HFF-Myc (cell line): ENCODE results near the gene PPP2R2D.

Source experiments
- DNase-seq: peaks from one replicate; pipeline ENCODE4 v3.0.0-alpha.2; 2011; ENCODE audit warnings: low read depth; ENCODE audit errors: extremely low read depth
- H3K4me3 ChIP-seq: replicated peaks from 2 replicates; pipeline ENCODE4 v1.5.1; 2011; ENCODE audit warnings: low read depth, mild to moderate bottlenecking, control low read depth, low read length
- TF ChIP-seq, protein P1 (sequence below): IDR thresholded peaks from 2 replicates; pipeline ENCODE4 v1.5.1; 2012; ENCODE audit warnings: mild to moderate bottlenecking, low read depth, low read length, control low read depth; ENCODE audit errors: missing control alignments

Gene PPP2R2D

DNA sequence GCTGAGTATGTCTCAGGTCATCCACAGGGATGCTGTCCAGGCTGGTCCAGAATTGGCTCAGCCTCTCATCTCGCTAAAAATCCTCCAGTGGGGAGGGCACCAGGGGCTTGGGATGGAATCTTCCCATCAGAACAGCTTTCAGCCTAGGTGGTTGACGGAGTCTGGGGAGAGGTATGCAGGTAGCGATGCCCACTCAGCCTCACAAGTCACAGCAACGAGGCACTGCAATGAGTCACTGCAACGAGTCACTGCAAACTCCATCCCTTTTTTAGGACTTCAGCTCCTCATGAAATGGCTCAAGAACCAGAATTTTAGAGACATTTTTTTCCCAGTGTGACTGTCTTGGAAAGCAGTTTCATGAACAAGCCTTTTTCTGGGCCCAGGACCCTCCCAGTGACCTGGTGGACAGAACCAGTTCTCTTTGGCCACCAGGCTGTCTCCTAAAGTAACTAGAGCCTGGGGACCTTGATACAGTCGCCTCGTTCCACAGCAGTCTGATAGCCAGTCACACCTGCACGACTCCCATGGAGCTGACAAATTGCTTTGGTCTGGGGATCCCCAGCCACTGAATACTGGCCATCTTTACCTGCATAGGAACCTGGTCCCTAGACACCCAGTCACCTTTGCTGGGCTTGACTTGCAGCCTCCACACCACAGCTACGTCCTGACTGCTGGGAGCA lies 41.3 kb upstream of the PPP2R2D start:
- H3K4me3 ChIP-seq, result no peak overlapping the region
- DNase-seq, result no peak
- TF ChIP-seq, protein P1, sequence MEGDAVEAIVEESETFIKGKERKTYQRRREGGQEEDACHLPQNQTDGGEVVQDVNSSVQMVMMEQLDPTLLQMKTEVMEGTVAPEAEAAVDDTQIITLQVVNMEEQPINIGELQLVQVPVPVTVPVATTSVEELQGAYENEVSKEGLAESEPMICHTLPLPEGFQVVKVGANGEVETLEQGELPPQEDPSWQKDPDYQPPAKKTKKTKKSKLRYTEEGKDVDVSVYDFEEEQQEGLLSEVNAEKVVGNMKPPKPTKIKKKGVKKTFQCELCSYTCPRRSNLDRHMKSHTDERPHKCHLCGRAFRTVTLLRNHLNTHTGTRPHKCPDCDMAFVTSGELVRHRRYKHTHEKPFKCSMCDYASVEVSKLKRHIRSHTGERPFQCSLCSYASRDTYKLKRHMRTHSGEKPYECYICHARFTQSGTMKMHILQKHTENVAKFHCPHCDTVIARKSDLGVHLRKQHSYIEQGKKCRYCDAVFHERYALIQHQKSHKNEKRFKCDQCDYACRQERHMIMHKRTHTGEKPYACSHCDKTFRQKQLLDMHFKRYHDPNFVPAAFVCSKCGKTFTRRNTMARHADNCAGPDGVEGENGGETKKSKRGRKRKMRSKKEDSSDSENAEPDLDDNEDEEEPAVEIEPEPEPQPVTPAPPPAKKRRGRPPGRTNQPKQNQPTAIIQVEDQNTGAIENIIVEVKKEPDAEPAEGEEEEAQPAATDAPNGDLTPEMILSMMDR, result no peak

DNA sequence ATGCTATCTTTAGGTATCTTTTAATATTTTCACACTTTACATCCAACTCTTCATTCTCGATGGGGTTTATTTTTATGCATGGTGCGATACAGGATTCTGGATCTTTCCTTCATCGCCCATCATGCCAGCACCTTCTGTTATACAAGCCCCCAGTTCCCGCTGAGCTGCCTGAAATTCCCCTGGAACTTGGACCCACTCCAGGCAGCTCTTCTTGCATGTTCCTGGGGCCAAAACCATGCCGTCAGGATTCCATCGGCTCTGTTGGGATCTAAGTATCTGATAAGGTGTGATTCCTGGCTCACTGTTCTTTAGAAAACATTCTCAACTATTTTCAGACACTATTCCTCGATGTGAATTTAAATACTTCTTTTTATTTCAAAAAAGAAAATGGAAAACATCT lies 40.5 kb upstream of the PPP2R2D start:
- no peak overlapping the region for H3K4me3 ChIP-seq
- DNase-seq, result no peak
- TF ChIP-seq, protein P1, result no peak

DNA sequence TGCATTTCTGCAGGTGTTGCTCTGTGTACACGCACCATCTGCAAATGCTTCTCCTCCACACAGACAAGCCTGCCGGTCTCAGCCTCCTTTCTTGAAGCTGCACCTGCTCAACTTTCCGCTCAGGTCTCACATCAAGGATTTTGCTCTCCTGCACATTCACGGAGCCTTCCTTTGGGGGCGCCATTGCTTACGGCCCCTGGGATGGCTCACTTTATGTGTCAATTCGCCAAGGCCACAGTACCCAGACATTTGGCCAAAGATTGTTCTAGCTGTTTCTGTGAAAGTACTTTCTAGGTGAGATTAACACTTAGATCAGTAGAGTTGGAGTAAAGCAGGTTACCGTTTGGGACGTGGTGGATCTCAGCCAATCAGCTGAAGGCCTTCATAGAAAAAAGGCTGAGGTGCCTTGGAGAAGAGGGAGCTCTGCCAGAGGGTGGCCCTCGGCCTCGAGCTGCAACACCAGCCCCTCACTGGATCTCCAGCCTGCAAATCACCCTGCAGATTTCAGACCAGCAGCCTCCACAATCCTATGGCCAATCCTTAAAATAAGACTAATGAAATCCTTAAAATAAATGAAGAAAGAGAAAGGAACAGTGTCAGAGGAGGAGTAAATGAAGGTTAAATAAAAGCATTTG lies 39.9 kb upstream of the PPP2R2D start:
- H3K4me3 ChIP-seq, result no peak overlapping the region
- TF ChIP-seq, protein P1, result no peak
- no peak for DNase-seq

DNA sequence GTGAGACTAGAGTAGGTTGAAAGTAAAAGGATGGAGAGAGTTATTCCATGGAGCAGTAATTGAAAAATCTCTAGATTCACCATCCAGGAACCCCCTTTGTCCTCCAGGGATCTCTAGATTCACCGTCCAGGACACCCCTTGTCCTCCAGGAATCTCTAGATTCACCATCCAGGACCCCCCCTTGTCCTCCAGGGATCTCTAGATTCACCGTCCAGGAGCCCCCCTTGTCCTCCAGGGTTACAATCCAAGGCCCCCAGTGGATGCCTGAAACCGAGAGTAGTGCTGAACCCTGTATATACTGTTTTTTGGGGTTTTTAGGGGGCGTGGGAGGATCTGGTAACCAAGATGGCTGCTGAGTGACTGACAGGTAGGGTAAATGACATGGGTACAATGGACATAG lies 38.3 kb upstream of the PPP2R2D start:
- TF ChIP-seq, protein P1, result no peak
- DNase-seq, result no peak
- no peak overlapping the region for H3K4me3 ChIP-seq

DNA sequence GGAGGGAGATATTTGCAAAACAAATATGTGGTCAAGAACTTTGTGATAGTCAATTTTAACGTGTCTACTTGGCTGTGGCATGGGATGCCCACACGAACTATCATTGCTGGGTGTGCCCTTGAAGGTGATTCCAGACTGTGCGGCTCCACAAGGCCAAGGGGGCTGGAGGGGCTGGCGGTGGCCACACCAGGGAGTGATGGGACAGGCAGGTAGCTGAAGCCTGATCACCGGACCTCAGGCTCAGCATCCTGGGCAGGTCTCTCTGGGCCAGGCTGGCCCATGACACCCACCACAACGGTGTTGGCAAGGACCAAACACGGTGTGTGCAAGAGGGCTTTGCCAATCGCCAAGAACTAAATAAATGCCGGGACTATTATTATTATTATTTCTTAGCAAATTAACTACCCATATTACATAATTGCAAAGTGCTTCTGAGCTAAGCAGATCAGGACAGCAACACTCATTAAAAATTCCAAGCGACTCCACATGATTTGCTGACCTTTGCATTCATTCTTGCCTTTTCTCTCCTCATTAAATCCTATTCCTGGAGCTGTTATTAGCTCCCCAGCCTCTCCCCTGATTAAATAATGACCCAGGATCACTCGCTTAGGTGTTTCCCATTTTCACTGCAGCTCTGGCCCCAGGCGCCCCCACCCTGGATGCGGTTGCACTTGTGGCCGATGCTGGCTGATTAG lies 35.4 kb upstream of the PPP2R2D start:
- no peak overlapping the region for H3K4me3 ChIP-seq
- TF ChIP-seq, protein P1, result no peak
- no peak for DNase-seq

DNA sequence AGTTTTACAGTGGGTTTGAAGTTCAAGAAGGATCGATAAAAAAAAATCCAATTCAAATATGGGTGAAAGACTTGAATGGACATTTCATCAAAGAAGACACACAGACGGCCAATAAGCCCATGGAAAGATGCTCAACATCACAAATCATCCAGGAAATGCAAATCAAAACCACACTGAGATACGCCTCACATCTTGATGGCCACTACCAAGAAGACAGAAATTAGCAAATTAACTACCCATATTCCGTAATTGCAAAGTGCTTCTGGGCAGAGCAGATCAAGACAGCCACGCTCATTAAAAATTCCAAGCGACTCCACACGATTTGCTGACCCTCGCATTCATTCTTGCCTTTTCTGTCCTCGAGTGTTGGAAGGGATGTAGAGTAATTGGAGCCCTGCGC lies 34.1 kb upstream of the PPP2R2D start:
- H3K4me3 ChIP-seq, result no peak overlapping the region
- TF ChIP-seq, protein P1, result no peak
- no peak for DNase-seq
